Measurements from ENCODE around the gene C1orf115.
A peak's percentile ranks its signal among the peaks of the same experiment; 100 is the strongest.

Gene C1orf115, protein sequence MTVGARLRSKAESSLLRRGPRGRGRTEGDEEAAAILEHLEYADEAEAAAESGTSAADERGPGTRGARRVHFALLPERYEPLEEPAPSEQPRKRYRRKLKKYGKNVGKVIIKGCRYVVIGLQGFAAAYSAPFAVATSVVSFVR

DNA sequence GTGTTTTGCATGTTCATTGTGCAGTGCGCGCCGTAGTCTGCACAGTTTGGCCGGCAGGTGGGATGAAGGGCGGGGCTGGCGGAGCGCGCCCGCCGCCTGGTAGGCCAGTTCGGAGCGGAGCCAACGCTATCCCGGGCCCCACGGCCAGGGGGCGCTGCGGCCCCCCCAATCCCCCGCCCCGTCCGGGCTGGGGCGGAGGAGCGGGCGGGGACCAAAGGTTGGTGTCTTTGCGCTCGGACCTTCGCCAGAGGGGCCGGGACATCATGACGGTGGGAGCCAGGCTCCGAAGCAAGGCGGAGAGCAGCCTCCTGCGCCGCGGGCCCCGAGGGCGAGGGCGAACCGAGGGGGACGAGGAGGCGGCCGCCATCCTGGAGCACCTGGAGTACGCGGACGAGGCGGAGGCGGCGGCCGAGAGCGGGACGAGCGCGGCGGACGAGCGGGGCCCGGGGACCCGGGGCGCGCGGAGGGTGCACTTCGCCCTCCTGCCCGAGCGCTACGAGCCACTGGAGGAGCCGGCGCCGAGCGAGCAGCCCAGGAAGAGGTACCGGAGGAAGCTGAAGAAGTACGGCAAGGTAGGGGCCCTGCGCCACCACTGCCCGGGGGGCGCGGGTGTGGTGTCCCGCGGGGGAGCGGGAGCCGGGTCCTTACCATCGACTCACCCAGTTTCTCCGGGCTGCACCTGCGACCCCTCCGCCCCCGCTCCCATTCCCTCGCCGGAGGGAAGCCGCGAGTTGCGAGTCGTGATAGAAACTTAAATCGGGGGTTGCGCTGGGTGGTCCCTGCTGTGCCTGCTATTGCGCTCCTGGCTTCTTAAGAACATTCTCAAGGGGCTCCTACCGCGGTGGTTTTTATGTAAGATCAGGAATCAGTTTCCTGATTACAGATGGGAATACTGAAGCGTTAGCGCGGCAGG lies at the start of gene C1orf115:
C1orf115 (plus strand) TSS at position 224 of the 913 bp plus-strand sequence; CDS start at position 264, 40 bp downstream.
- H3K4me1 ChIP-seq (ENCODE audit: control insufficient read depth, insufficient read depth, low read length), result no peaks in the 10 kb centered on the region
- H3K27ac ChIP-seq (ENCODE audit: low read length), result no peak within 1 kb of the TSS
- DNase-seq (ENCODE audit: low read depth, low spot score), result peak; percentile 55
- H3K27me3 ChIP-seq (ENCODE audit: control insufficient read depth, insufficient read depth, low read length), result peaks cover 5% of the 10 kb centered on the region; the same call in 1 of the 2 replicates
- no peaks in the 10 kb centered on the region for H3K9me3 ChIP-seq (ENCODE audit: control insufficient read depth, insufficient read depth, low read length)
- H3K4me3 ChIP-seq (ENCODE audit: low read length), result peak within 1 kb of the TSS; percentile 83; the same call in 1 of the 2 replicates
- H3K36me3 ChIP-seq (ENCODE audit: control insufficient read depth, insufficient read depth, low read length), result no peaks in the 10 kb centered on the region
- no CpG with 5 or more reads among the region's 96 CpGs for WGBS (ENCODE audit: insufficient coverage, insufficient read length)

DNA sequence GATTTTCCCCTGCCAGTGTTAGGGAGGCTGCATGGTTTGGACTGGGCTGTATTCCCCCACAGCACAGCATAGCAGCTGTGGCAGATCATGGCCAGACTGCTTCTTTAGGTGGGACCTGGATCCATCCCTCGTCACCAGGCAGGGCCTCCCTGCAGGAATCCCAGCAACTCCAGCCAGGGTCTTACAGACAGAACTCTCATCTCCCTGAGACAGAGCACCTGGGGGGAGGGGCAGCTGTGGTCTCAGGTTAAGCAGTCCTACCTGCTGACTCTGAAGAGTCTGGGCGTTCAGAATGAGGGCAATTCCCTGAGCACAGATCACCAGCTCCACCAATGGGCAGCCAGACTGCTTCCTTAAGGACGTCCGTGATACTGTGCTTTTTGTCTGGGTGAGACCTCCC lies 47.9 kb upstream of the C1orf115 start:
- DNase-seq (ENCODE audit: low read depth, low spot score), result no peak
- no peaks in the 10 kb centered on the region for H3K9me3 ChIP-seq (ENCODE audit: control insufficient read depth, insufficient read depth, low read length)
- no peaks in the 10 kb centered on the region for H3K36me3 ChIP-seq (ENCODE audit: control insufficient read depth, insufficient read depth, low read length)
- H3K27ac ChIP-seq (ENCODE audit: low read length), result no peak overlapping the region
- H3K4me1 ChIP-seq (ENCODE audit: control insufficient read depth, insufficient read depth, low read length), result 0 out of 2 replicates have a peak, but pooled peaks cover 2% of the 10 kb centered on the region
- H3K27me3 ChIP-seq (ENCODE audit: control insufficient read depth, insufficient read depth, low read length), result no peaks in the 10 kb centered on the region
- no peak overlapping the region for H3K4me3 ChIP-seq (ENCODE audit: low read length)
- WGBS (ENCODE audit: insufficient coverage, insufficient read length), result no CpG with 5 or more reads among the region's 4 CpGs

DNA sequence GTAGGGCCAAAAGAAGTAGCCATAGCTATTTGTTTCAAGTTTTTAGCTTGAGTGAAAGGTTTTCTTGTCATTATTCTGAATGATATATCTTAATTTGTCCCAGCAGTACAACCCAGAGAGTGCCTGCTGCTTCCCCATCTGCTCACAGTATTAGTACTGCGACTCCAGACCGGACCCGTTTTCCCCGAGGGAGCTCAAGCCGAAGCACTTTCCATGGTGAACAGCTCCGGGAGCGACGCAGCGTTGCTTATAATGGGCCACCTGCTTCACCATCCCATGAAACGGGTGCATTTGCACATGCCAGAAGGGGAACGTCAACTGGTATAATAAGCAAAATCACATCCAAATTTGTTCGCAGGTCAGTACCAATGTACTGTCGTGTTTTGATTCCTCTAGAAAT lies 37.2 kb upstream of the C1orf115 start:
- H3K36me3 ChIP-seq (ENCODE audit: control insufficient read depth, insufficient read depth, low read length), result peaks cover 3% of the 10 kb centered on the region; the same call in 1 of the 2 replicates
- no peaks in the 10 kb centered on the region for H3K27me3 ChIP-seq (ENCODE audit: control insufficient read depth, insufficient read depth, low read length)
- no CpG with 5 or more reads among the region's 13 CpGs for WGBS (ENCODE audit: insufficient coverage, insufficient read length)
- DNase-seq (ENCODE audit: low read depth, low spot score), result no peak
- no peak overlapping the region for H3K4me3 ChIP-seq (ENCODE audit: low read length)
- no peaks in the 10 kb centered on the region for H3K9me3 ChIP-seq (ENCODE audit: control insufficient read depth, insufficient read depth, low read length)
- no peaks in the 10 kb centered on the region for H3K4me1 ChIP-seq (ENCODE audit: control insufficient read depth, insufficient read depth, low read length)
- no peak overlapping the region for H3K27ac ChIP-seq (ENCODE audit: low read length)

DNA sequence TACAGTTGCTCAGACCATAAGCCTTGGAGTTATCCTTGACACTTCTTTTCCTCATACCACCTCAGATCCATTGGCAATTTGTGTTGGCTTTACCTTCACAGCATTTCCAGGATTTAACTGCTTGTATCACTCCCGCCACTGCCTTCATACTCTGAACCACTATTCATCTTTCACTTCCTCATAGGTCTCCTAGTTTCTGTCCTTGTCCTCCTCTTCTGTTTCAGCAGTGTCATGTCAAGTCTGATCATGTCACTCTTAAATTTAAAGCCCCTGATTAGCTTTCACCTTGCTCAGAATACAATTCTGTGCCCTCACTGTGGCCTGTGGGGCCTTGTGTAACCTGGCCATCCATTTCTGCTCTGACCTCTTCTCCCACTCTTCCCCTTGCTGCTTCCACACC lies 34.7 kb upstream of the C1orf115 start:
- no CpG with 5 or more reads among the region's 1 CpG for WGBS (ENCODE audit: insufficient coverage, insufficient read length)
- H3K9me3 ChIP-seq (ENCODE audit: control insufficient read depth, insufficient read depth, low read length), result no peaks in the 10 kb centered on the region
- H3K36me3 ChIP-seq (ENCODE audit: control insufficient read depth, insufficient read depth, low read length), result peaks cover 3% of the 10 kb centered on the region; the same call in 1 of the 2 replicates
- no peaks in the 10 kb centered on the region for H3K4me1 ChIP-seq (ENCODE audit: control insufficient read depth, insufficient read depth, low read length)
- H3K27me3 ChIP-seq (ENCODE audit: control insufficient read depth, insufficient read depth, low read length), result no peaks in the 10 kb centered on the region
- no peak overlapping the region for H3K27ac ChIP-seq (ENCODE audit: low read length)
- H3K4me3 ChIP-seq (ENCODE audit: low read length), result no peak overlapping the region
- no peak for DNase-seq (ENCODE audit: low read depth, low spot score)

DNA sequence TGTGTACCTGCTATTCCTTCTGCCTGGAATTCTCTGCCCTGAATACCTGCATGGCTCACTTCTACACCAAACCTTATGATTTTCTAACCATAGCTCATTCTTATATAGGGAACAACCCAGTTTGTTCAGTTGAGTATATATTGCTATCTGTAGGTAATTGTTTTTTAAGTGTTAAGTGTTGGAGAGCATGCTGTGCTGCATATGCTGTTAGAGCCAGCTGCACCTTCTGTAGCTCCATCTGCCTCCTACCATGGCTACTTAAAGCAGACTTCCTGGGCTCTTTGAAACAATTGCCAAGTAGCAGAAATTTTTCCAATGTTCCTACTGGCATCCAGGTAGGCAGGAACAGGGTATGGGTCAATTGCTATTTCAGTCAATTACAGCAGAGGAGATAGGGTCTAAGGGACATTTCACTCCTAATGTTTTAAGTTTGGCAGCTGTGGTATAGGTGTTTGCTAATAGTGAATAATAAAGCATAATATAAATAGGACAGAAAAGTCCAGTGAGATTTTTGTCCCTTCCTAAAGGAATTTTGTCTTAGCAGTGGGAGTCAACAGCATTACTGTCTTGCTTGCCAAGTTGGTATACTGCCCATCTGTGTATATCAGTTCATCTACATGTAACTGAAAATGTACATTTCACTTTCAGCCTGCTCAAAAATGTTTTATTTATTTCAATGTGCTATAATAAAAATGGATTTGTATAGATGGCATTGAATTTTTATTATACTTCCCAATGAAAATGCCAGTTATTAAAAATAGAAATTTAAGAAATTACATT lies 34.0 kb upstream of the C1orf115 start:
- H3K27ac ChIP-seq (ENCODE audit: low read length), result no peak overlapping the region
- no peak overlapping the region for H3K4me3 ChIP-seq (ENCODE audit: low read length)
- no peaks in the 10 kb centered on the region for H3K27me3 ChIP-seq (ENCODE audit: control insufficient read depth, insufficient read depth, low read length)
- H3K36me3 ChIP-seq (ENCODE audit: control insufficient read depth, insufficient read depth, low read length), result peaks cover 3% of the 10 kb centered on the region; the same call in 1 of the 2 replicates
- H3K9me3 ChIP-seq (ENCODE audit: control insufficient read depth, insufficient read depth, low read length), result no peaks in the 10 kb centered on the region
- no peaks in the 10 kb centered on the region for H3K4me1 ChIP-seq (ENCODE audit: control insufficient read depth, insufficient read depth, low read length)
- no peak for DNase-seq (ENCODE audit: low read depth, low spot score)

DNA sequence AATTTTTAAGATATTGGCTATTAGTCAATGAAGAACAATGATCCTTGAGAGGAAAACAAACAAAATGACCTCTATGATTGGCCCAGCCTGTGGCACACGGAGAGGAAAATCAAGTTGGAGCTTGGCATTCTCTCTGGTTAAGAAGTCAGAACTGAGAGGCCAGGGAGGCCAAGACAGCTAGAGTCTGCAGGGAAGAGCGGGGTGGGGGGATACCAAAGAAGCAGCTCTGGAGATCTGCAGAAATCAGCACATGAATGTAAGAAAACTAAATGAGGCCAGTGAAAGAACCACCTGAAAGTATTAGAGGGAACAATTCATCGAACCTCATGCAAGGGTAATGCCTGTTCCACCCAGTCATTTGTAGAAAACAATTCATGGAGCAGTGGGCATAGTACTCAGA lies 23.8 kb upstream of the C1orf115 start:
- Histone ChIP-seq H3K4me3 (ENCODE audit: low read length) (no peak overlapping the region), H3K27me3 (ENCODE audit: control insufficient read depth, insufficient read depth, low read length) (no peaks in the 10 kb centered on the region), H3K27ac (ENCODE audit: low read length) (no peak overlapping the region), H3K4me1 (ENCODE audit: control insufficient read depth, insufficient read depth, low read length) (no peaks in the 10 kb centered on the region), H3K9me3 (ENCODE audit: control insufficient read depth, insufficient read depth, low read length) (no peaks in the 10 kb centered on the region), H3K36me3 (ENCODE audit: control insufficient read depth, insufficient read depth, low read length) (no peaks in the 10 kb centered on the region)
- no CpG with 5 or more reads among the region's 3 CpGs for WGBS (ENCODE audit: insufficient coverage, insufficient read length)
- no peak for DNase-seq (ENCODE audit: low read depth, low spot score)

DNA sequence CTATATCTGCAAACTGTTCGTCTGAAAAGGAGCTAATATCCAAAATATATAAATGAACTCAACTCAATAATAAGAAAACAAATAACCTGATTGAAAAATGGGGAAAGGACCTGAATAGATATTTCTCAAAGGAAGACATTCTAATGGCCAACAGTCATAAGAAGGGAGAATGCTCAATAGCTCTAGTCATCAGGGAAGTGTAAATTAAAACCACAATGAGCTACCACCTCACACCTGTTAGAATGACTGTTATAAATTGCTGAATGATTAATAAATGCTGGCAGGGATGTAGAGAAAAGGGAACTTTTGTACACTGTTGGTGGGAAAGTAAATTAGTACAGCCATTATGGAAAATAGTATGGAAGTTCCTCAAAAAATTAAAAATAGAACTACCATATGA lies 21.2 kb upstream of the C1orf115 start:
- DNase-seq (ENCODE audit: low read depth, low spot score), result no peak

DNA sequence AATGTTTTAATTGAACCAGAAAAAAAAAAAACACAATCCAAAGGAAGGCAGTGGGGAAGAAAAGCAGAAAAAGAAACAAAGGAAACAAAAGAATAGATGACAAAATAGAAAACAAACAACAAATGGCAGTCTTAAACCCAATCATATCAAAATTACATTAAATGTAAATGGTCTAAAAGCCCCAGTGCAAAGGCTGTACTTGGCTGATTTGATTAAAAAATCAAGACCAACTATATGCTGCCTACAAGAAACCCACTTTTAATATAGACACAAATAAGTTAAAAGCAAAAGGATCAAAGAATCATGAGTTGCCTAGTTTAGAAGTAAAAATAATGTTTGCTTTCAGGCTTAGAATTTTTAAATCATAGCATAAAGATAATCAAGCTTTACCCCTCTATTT lies 19.8 kb upstream of the C1orf115 start:
- Histone ChIP-seq H3K27ac (ENCODE audit: low read length) (no peak overlapping the region), H3K4me1 (ENCODE audit: control insufficient read depth, insufficient read depth, low read length) (no peaks in the 10 kb centered on the region), H3K36me3 (ENCODE audit: control insufficient read depth, insufficient read depth, low read length) (no peaks in the 10 kb centered on the region), H3K4me3 (ENCODE audit: low read length) (no peak overlapping the region), H3K9me3 (ENCODE audit: control insufficient read depth, insufficient read depth, low read length) (no peaks in the 10 kb centered on the region), H3K27me3 (ENCODE audit: control insufficient read depth, insufficient read depth, low read length) (no peaks in the 10 kb centered on the region)
- DNase-seq (ENCODE audit: low read depth, low spot score), result no peak

More for the DNA sequence above, 21.2 kb upstream of the C1orf115 start:
- Histone ChIP-seq H3K4me3 (ENCODE audit: low read length) (no peak overlapping the region), H3K27ac (ENCODE audit: low read length) (no peak overlapping the region), H3K9me3 (ENCODE audit: control insufficient read depth, insufficient read depth, low read length) (no peaks in the 10 kb centered on the region), H3K36me3 (ENCODE audit: control insufficient read depth, insufficient read depth, low read length) (no peaks in the 10 kb centered on the region), H3K4me1 (ENCODE audit: control insufficient read depth, insufficient read depth, low read length) (no peaks in the 10 kb centered on the region), H3K27me3 (ENCODE audit: control insufficient read depth, insufficient read depth, low read length) (no peaks in the 10 kb centered on the region)
- no CpG with 5 or more reads among the region's 1 CpG for WGBS (ENCODE audit: insufficient coverage, insufficient read length)

DNA sequence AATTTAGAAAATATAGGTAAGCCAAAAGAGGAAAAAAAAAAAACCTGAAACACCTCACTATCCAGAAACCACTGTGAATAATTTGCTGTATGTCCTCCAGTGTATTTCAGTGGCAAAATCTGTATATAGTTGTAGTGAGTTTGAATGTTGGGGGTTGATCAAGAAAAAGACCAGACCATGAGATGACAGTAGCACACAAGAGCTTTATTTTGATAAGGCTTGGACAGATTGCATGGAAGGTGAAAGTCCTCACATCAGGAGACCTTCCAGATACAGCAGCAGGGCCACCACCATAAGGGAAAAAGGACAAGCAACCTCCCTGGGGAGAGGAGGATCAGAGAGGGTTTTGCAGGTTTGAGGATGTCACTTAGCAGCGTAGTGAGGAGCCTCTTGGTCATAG lies 16.2 kb upstream of the C1orf115 start:
- no peaks in the 10 kb centered on the region for H3K4me1 ChIP-seq (ENCODE audit: control insufficient read depth, insufficient read depth, low read length)
- DNase-seq (ENCODE audit: low read depth, low spot score), result no peak
- H3K27me3 ChIP-seq (ENCODE audit: control insufficient read depth, insufficient read depth, low read length), result no peaks in the 10 kb centered on the region
- no peak overlapping the region for H3K27ac ChIP-seq (ENCODE audit: low read length)
- WGBS (ENCODE audit: insufficient coverage, insufficient read length), result no CpG with 5 or more reads among the region's 1 CpG
- H3K9me3 ChIP-seq (ENCODE audit: control insufficient read depth, insufficient read depth, low read length), result no peaks in the 10 kb centered on the region
- H3K4me3 ChIP-seq (ENCODE audit: low read length), result no peak overlapping the region
- no peaks in the 10 kb centered on the region for H3K36me3 ChIP-seq (ENCODE audit: control insufficient read depth, insufficient read depth, low read length)

DNA sequence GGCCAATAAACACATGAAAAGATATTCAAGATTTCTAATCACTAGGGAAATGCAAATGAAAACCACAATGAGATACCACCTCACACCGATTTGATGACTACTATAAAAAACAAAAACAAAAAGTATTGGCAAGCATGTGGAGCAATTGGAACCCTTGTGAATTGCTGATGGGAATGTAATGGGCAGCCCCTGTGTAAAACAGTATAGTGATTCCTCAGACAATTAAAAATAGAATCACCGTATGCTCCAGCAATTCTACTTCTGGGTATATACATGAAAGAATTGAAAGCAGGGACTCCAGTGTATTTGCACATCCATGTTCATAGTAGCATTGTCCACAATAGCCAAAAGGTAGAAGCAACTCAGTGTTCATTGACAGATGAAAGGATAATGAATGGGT lies 12.9 kb upstream of the C1orf115 start:
- no peaks in the 10 kb centered on the region for H3K9me3 ChIP-seq (ENCODE audit: control insufficient read depth, insufficient read depth, low read length)
- no peak for DNase-seq (ENCODE audit: low read depth, low spot score)
- no CpG with 5 or more reads among the region's 2 CpGs for WGBS (ENCODE audit: insufficient coverage, insufficient read length)

More for the DNA sequence above, 12.9 kb upstream of the C1orf115 start:
- H3K36me3 ChIP-seq (ENCODE audit: control insufficient read depth, insufficient read depth, low read length), result no peaks in the 10 kb centered on the region
- H3K4me3 ChIP-seq (ENCODE audit: low read length), result no peak overlapping the region
- no peak overlapping the region for H3K27ac ChIP-seq (ENCODE audit: low read length)
- H3K27me3 ChIP-seq (ENCODE audit: control insufficient read depth, insufficient read depth, low read length), result no peaks in the 10 kb centered on the region
- H3K4me1 ChIP-seq (ENCODE audit: control insufficient read depth, insufficient read depth, low read length), result no peaks in the 10 kb centered on the region

All from iPS DF 6.9 (cell line).